Keratinocyte (primary cell): ENCODE results near the gene SLC38A8.

Experiments used
- CTCF ChIP-seq, 3 experiments: IDR thresholded peaks in 1 of 3; conservative IDR thresholded peaks in 1 of 3; optimal IDR thresholded peaks in 1 of 3; 2 replicates in 2 of 3; 3 replicates in 1 of 3; pipeline versions ENCODE3 to v1.5.1; 2011; ENCODE audit warnings: low read length in 3 of 3, mild to moderate bottlenecking in 3 of 3, moderate library complexity in 2 of 3, control low read depth in 1 of 3, inconsistent platforms in 1 of 3; ENCODE audit not compliant: insufficient read depth in 2 of 3; ENCODE audit errors: extremely low read depth in 1 of 3
- EZH2 ChIP-seq: IDR thresholded peaks from one replicate; pipeline ENCODE4 v1.6.1; 2012; ENCODE audit warnings: inconsistent platforms, mild to moderate bottlenecking, low read length, moderate library complexity

- TF ChIP-seq CTCF (optimal IDR thresholded peaks at IDR 0.05 in 1 of 3, IDR thresholded peaks at IDR 0.05 in 1 of 3, conservative IDR thresholded peaks at IDR 0.05 in 1 of 3; ENCODE audit: extremely low read depth in 1 of 3, insufficient read depth in 2 of 3, low read length in 3 of 3) (no peak), EZH2 (no peak)
Observed at GRCh38 chr16:84055801-84056634, 13.4 kb upstream of the SLC38A8 start.
